Ascending aorta (tissue), 2 donors: ENCODE data around the gene SDK1. TPM values are rescaled to one million over a fixed set of nuclear protein-coding genes. Genes with fewer than 3 reads are reported as not detected.
A peak's percentile ranks its signal among the peaks of the same experiment; 100 is the strongest.

ENCODE experiments used
- DNase-seq, 2 donors: peaks; one replicate each; pipeline ENCODE4 v3.0.0-alpha.2; 2019; ENCODE audit warnings: low spot score in 2 of 2
- H3K27ac ChIP-seq, 2 donors: fragments of 200-600 bp; sonication (generic); one replicate each; pipeline ENCODE4 v1.5.1; 2016 to 2017; ENCODE audit warnings: mild to moderate bottlenecking in 1 of 2
- H3K27me3 ChIP-seq: fragments of 200-600 bp; sonication (generic); one replicate; pipeline ENCODE4 v1.5.1; 2017
- H3K36me3 ChIP-seq, 2 donors: fragments of 200-600 bp; sonication (generic); one replicate each; pipeline ENCODE4 v1.5.1; 2016
- H3K4me1 ChIP-seq, 2 donors: fragments of 200-600 bp; sonication (generic); one replicate each; pipeline ENCODE4 v1.5.1; 2016 to 2017; ENCODE audit warnings: mild to moderate bottlenecking in 1 of 2
- H3K4me3 ChIP-seq, 2 donors: fragments of 200-600 bp; sonication (generic); one replicate each; pipeline ENCODE4 v1.5.1; 2016 to 2017; ENCODE audit warnings: mild to moderate bottlenecking in 1 of 2
- H3K9me3 ChIP-seq, 2 donors: fragments of 200-600 bp; sonication (generic); one replicate each; pipeline ENCODE4 v1.5.1; 2016
- CTCF ChIP-seq, 3 experiments: fragments of 200-600 bp in 2 of 3; fragments of 450-650 bp in 1 of 3; sonication (generic) in 2 of 3; IDR thresholded peaks; one replicate each; pipeline ENCODE4 v1.5.1; 2016 to 2019; ENCODE audit warnings: antibody characterized with exemption in 3 of 3, mild to moderate bottlenecking in 1 of 3, moderate library complexity in 1 of 3
- intact Hi-C: fragments of 100-400 bp; cut with DNase I; formaldehyde crosslinking; loops from one replicate; pipeline ENCODE4 v1.15.1; 2023
- total RNA-seq: library from RNA; depleted of rRNA; stranded (reverse); fragments of >200 nt; gene quantifications from one replicate; pipeline ENCODE4 v1.1.0, GENCODE V29; 2016

The SDK1 gene
- total RNA-seq, 1 donor from 2014 or later: 13.3 TPM

GRCh38 chr7:4025210-4025609 lies 724.2 kb downstream of the SDK1 start:
- Histone ChIP-seq H3K27me3 (no peaks in the 10 kb centered on the region), H3K4me3 (no peak overlapping the region), H3K4me1 (peaks cover 6 to 12% of the 10 kb centered on the region in 2 donors), H3K9me3 (no peaks in the 10 kb centered on the region), H3K27ac (peak overlapping the region; percentile 71 to 77), H3K36me3 (peaks cover 0 to 9% of the 10 kb centered on the region in 2 donors)
- TF ChIP-seq CTCF (IDR thresholded peaks at IDR 0.05): no peak
- intact Hi-C loops: no loop called here
- DNase-seq: no peak

- intact Hi-C loops: no loop called here
Observed at GRCh38 chr7:4025694-4026615, 724.9 kb downstream of the SDK1 start.

GRCh38 chr7:4026941-4027486 lies 726.0 kb downstream of the SDK1 start:
- no peaks in the 10 kb centered on the region for H3K27me3 ChIP-seq
- H3K27ac ChIP-seq: peak overlapping the region; percentile 71 to 77
- intact Hi-C loops: no loop called here
- DNase-seq: no peak
- no peak overlapping the region for H3K4me3 ChIP-seq
- no peaks in the 10 kb centered on the region for H3K9me3 ChIP-seq
- H3K4me1 ChIP-seq: peaks cover 6 to 12% of the 10 kb centered on the region in 2 donors
- no peak for TF ChIP-seq CTCF (IDR thresholded peaks at IDR 0.05)
- no peaks in the 10 kb centered on the region for H3K36me3 ChIP-seq

More at GRCh38 chr7:4025694-4026615, 724.9 kb downstream of the SDK1 start:
- H3K27ac ChIP-seq: peak overlapping the region; percentile 71 to 77
- no peaks in the 10 kb centered on the region for H3K9me3 ChIP-seq
- TF ChIP-seq CTCF (IDR thresholded peaks at IDR 0.05): no peak
- no peak for DNase-seq
- no peaks in the 10 kb centered on the region for H3K27me3 ChIP-seq
- peaks cover 0 to 2% of the 10 kb centered on the region in 2 donors for H3K36me3 ChIP-seq
- peak overlapping the region; percentile 12 to 45 for H3K4me3 ChIP-seq
- H3K4me1 ChIP-seq: peaks cover 6 to 12% of the 10 kb centered on the region in 2 donors

GRCh38 chr7:4028221-4028620 lies 727.2 kb downstream of the SDK1 start:
- H3K27ac ChIP-seq: peak overlapping the region; percentile 3 to 16
- intact Hi-C loops: no loop called here
- no peak for TF ChIP-seq CTCF (IDR thresholded peaks at IDR 0.05)

GRCh38 chr7:4029941-4030340 lies 728.9 kb downstream of the SDK1 start:
- intact Hi-C loops: no loop called here
- peaks cover 6 to 12% of the 10 kb centered on the region in 2 donors for H3K4me1 ChIP-seq
- no peak for TF ChIP-seq CTCF (IDR thresholded peaks at IDR 0.05)
- H3K27ac ChIP-seq: no peak overlapping the region
- no peak for DNase-seq
- no peaks in the 10 kb centered on the region for H3K27me3 ChIP-seq
- H3K9me3 ChIP-seq: no peaks in the 10 kb centered on the region
- no peaks in the 10 kb centered on the region for H3K36me3 ChIP-seq
- no peak overlapping the region for H3K4me3 ChIP-seq

More at GRCh38 chr7:4028221-4028620, 727.2 kb downstream of the SDK1 start:
- DNase-seq: no peak
- Histone ChIP-seq H3K4me3 (no peak overlapping the region), H3K36me3 (no peaks in the 10 kb centered on the region), H3K4me1 (peaks cover 6 to 12% of the 10 kb centered on the region in 2 donors), H3K27me3 (no peaks in the 10 kb centered on the region), H3K9me3 (no peaks in the 10 kb centered on the region)
